GM12872 (cell line): ENCODE measurements around the gene BICDL2.

Experiments used
- TF ChIP-seq, protein P1 (sequence below): IDR thresholded peaks from 3 replicates; pipeline ENCODE4 v1.5.1; 2011; ENCODE audit warnings: low read depth, mild to moderate bottlenecking, low read length, moderate library complexity; ENCODE audit not compliant: insufficient read depth

BICDL2 gene

GRCh38 chr16:3051009-3051408 is 14.3 kb upstream of the BICDL2 start:
- TF ChIP-seq, protein P1, sequence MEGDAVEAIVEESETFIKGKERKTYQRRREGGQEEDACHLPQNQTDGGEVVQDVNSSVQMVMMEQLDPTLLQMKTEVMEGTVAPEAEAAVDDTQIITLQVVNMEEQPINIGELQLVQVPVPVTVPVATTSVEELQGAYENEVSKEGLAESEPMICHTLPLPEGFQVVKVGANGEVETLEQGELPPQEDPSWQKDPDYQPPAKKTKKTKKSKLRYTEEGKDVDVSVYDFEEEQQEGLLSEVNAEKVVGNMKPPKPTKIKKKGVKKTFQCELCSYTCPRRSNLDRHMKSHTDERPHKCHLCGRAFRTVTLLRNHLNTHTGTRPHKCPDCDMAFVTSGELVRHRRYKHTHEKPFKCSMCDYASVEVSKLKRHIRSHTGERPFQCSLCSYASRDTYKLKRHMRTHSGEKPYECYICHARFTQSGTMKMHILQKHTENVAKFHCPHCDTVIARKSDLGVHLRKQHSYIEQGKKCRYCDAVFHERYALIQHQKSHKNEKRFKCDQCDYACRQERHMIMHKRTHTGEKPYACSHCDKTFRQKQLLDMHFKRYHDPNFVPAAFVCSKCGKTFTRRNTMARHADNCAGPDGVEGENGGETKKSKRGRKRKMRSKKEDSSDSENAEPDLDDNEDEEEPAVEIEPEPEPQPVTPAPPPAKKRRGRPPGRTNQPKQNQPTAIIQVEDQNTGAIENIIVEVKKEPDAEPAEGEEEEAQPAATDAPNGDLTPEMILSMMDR: no peak

DNA sequence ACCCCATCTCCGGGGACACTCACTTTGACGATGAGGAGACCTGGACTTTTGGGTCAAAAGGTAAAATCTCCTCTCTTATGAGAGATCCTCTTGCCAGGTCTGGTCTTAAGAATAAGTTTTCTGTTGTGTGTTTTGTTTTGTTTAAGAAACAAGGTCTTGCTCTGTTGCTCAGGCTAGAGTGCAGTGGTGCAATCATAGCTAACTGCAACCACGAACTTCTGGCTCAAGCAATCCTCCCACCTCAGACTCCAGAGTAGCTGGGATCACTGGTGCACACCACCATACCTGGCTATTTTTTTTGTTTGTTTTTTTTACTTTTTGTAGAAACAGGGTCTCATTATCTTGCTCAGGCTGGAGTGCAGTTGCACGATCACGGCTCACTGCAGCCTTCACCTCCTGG is 13.7 kb upstream of the BICDL2 start:
- TF ChIP-seq, protein P1: no peak

GRCh38 chr16:3049921-3050481 is 13.3 kb upstream of the BICDL2 start:
- TF ChIP-seq, protein P1: no peak

GRCh38 chr16:3047387-3047720 is 10.6 kb upstream of the BICDL2 start:
- TF ChIP-seq, protein P1: no peak

- TF ChIP-seq, protein P1: no peak
Measured at GRCh38 chr16:3046641-3047386, 10.1 kb upstream of the BICDL2 start.

GRCh38 chr16:3045758-3046640 is 9.3 kb upstream of the BICDL2 start, which contains the start of gene MMP25:
TSS of gene MMP25 (plus strand) at chr16:3046561. CDS start at chr16:3046918, 357 bp downstream.
- TF ChIP-seq, protein P1: no peak

GRCh38 chr16:3044708-3045107 is 8.0 kb upstream of the BICDL2 start:
- TF ChIP-seq, protein P1: no peak
